G401 (cell line): ENCODE data around the gene ZMIZ1. TPM values are rescaled to one million over a fixed set of nuclear protein-coding genes. Genes with fewer than 3 reads are reported as not detected.

Experiments used
- DNase-seq: peaks from one replicate; pipeline ENCODE4 v3.0.0-alpha.2; 2015; ENCODE audit warnings: low spot score
- in situ Hi-C: cut with HindIII; loops from 2 replicates; pipeline ENCODE4 v1.10.0; 2016; ENCODE audit warnings: low sequenced_read_pairs, mixed read lengths
- total RNA-seq: library from RNA; depleted of rRNA; stranded (reverse); fragments of >200 nt; shearing (Covaris generic); gene quantifications from 2 replicates; pipeline ENCODE4 v1.2.3, GENCODE V29; 2014

Gene ZMIZ1
- total RNA-seq, 1 experiment from 2014 or later: 2.3 TPM

- in situ Hi-C loops: no loop called here
- no peak for DNase-seq
Measured at GRCh38 chr10:79295563-79295962, 226.8 kb downstream of the ZMIZ1 start.

GRCh38 chr10:79296431-79296830 lies 227.7 kb downstream of the ZMIZ1 start:
- no peak for DNase-seq
- in situ Hi-C loops: no loop called here

GRCh38 chr10:79298403-79299244 lies 229.9 kb downstream of the ZMIZ1 start:
- in situ Hi-C loops: no loop called here
- DNase-seq: no peak

GRCh38 chr10:79299397-79300241 lies 230.9 kb downstream of the ZMIZ1 start:
- in situ Hi-C loops: no loop called here
- DNase-seq: no peak

- in situ Hi-C loops: no loop called here
- no peak for DNase-seq
Measured at GRCh38 chr10:79300711-79301110, 231.9 kb downstream of the ZMIZ1 start.

- in situ Hi-C loops: no loop called here
Measured at GRCh38 chr10:79301754-79302530, 233.2 kb downstream of the ZMIZ1 start.

GRCh38 chr10:79303631-79304478 lies 235.1 kb downstream of the ZMIZ1 start:
- no peak for DNase-seq
- in situ Hi-C loops: no loop called here

More at GRCh38 chr10:79301754-79302530, 233.2 kb downstream of the ZMIZ1 start:
- no peak for DNase-seq

- in situ Hi-C loops: no loop called here
- DNase-seq: no peak
Measured at GRCh38 chr10:79304479-79305087, 235.8 kb downstream of the ZMIZ1 start.

GRCh38 chr10:79305515-79305914 lies 236.7 kb downstream of the ZMIZ1 start:
- in situ Hi-C loops: no loop called here
- DNase-seq: no peak

- in situ Hi-C loops: no loop called here
- no peak for DNase-seq
Measured at GRCh38 chr10:79305988-79306387, 237.2 kb downstream of the ZMIZ1 start.

GRCh38 chr10:79306644-79307220 lies 238.0 kb downstream of the ZMIZ1 start:
- in situ Hi-C loops: no loop called here

GRCh38 chr10:79308016-79308415 lies 239.2 kb downstream of the ZMIZ1 start:
- in situ Hi-C loops: no loop called here
- DNase-seq: no peak

More at GRCh38 chr10:79306644-79307220, 238.0 kb downstream of the ZMIZ1 start:
- no peak for DNase-seq

- in situ Hi-C loops: no loop called here
- no peak for DNase-seq
Measured at GRCh38 chr10:79308969-79309665, 240.4 kb downstream of the ZMIZ1 start.

- in situ Hi-C loops: no loop called here
- no peak for DNase-seq
Measured at GRCh38 chr10:79310200-79310865, 241.6 kb downstream of the ZMIZ1 start.

GRCh38 chr10:79310911-79311573 lies 242.3 kb downstream of the ZMIZ1 start:
- no peak for DNase-seq
- in situ Hi-C loops: no loop called here
